ENCODE measurements around the gene GPR37.

DNA sequence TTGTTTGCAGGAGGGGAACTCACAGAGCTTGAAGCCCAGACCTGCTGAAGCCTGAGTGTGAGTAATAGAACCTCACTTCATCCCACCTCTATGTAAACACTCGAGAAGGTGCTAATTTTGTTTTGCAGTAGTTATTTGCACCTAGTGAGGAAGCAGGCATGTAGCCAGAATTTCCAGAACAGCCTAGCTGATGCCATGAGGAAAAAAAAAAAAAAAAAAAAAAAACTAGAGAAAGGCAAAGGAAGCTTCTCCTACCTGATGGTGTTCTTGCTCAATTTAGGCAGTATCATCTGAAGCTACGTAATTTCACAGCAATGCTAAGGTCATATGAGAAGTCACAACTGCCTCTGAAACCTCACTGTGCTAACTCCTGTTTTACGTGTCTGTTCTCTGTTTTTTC lies 13.6 kb upstream of the GPR37 start:
- TF ChIP-seq EP300 (conservative IDR thresholded peaks at IDR 0.05; ENCODE audit: poor library complexity, severe bottlenecking) = no peak
- TF ChIP-seq REST (IDR thresholded peaks at IDR 0.05; ENCODE audit: borderline replicate concordance) = no peak
